HepG2 (cell line): ENCODE measurements around the gene DPAGT1. TPM values are rescaled to one million over a fixed set of nuclear protein-coding genes. Genes with fewer than 3 reads are reported as not detected.

ENCODE experiments used
- ATAC-seq: fragments of 200-7000 bp; cut with Tn5 transposase; 3 replicates; pipeline ENCODE4 v1.9.1; 2020; ENCODE audit warnings: mild to moderate bottlenecking, moderate library complexity
- BruUV-seq: library from RNA; stranded (reverse); fragments of 400-500 nt; replicated peaks from 2 replicates; lab custom pipeline; 2021; lab: Mats Ljungman, UMichigan
- CTCF ChIA-PET: fragments of 300-600 bp; formaldehyde crosslinking; extraction: SDS; loops from one replicate; lab custom pipeline; 2021; ENCODE audit warnings: low total read pairs, inconsistent platforms, low intra/inter-chr PET ratio; lab: Yijun Ruan, JAX
- POLR2A ChIA-PET: fragments of 350-600 bp; sonication (Branson Sonifier 250); formaldehyde crosslinking; loops from one replicate; lab custom pipeline; 2020; ENCODE audit warnings: antibody characterized with exemption, inconsistent platforms; lab: Yijun Ruan, JAX
- DNase-seq: peaks from one replicate; pipeline ENCODE4 v3.0.0-alpha.2; 2015; ENCODE audit warnings: low spot score
- FAIRE-seq: peaks from 3 replicates; lab custom pipeline; 2011; peaks lifted over from hg19 to GRCh38; lab: Jason Lieb, UNC
- H2AFZ ChIP-seq: one replicate; pipeline ENCODE4 v1.6.1; 2011; ENCODE audit warnings: low read length, inconsistent platforms
- H3K27ac ChIP-seq: fragments of 300-600 bp; 3 replicates; pipeline ENCODE4 v1.8.0; 2011; ENCODE audit warnings: mixed run types, mild to moderate bottlenecking, mixed read lengths, low read length, inconsistent platforms; ENCODE audit not compliant: insufficient read depth; ENCODE audit errors: extremely low read length
- H3K27me3 ChIP-seq, 2 experiments: fragments of 200-600 bp in 1 of 2; 2 replicates in 1 of 2; 3 replicates in 1 of 2; pipeline versions ENCODE4 v1.6.0 to v1.8.0; 2011; ENCODE audit warnings: low read length in 2 of 2, mild to moderate bottlenecking in 2 of 2, moderate library complexity in 2 of 2, inconsistent platforms in 1 of 2; ENCODE audit not compliant: insufficient read depth in 2 of 2, control insufficient read depth in 1 of 2
- H3K36me3 ChIP-seq, 2 experiments: fragments of 200-600 bp in 1 of 2; replicated peaks in 1 of 2; 2 replicates in 1 of 2; 3 replicates in 1 of 2; pipeline versions ENCODE4 v1.5.1 to v1.8.0; 2011; ENCODE audit warnings: low read length in 2 of 2, inconsistent platforms in 1 of 2; ENCODE audit not compliant: insufficient read depth in 2 of 2, control insufficient read depth in 1 of 2
- H3K4me1 ChIP-seq: 2 replicates; pipeline ENCODE4 v1.5.1; 2012; ENCODE audit warnings: low read length, inconsistent platforms; ENCODE audit not compliant: insufficient read depth
- H3K4me2 ChIP-seq: 2 replicates; pipeline ENCODE4 v1.6.0; 2011; ENCODE audit warnings: low read depth, low read length, inconsistent platforms
- H3K4me3 ChIP-seq, 3 experiments: fragments of 200-600 bp in 1 of 3; sonication (generic), shearing (Covaris generic) in 1 of 3; replicated peaks in 1 of 3; 2 replicates each; pipeline ENCODE4 v1.5.1; 2011 to 2016; ENCODE audit warnings: low read length in 3 of 3, inconsistent platforms in 2 of 3, low read depth in 2 of 3, mild to moderate bottlenecking in 2 of 3, control low read depth in 1 of 3, mixed read lengths in 1 of 3; ENCODE audit not compliant: insufficient read depth in 1 of 3
- H3K79me2 ChIP-seq: one replicate; pipeline ENCODE4 v1.6.1; 2011; ENCODE audit warnings: low read length, inconsistent platforms; ENCODE audit not compliant: insufficient read depth
- H3K9ac ChIP-seq: 2 replicates; pipeline ENCODE4 v1.6.0; 2011; ENCODE audit warnings: mild to moderate bottlenecking, low read depth, low read length, inconsistent platforms; ENCODE audit not compliant: insufficient read depth
- H3K9me3 ChIP-seq: 2 replicates; pipeline ENCODE4 v1.5.1; 2012; ENCODE audit warnings: mild to moderate bottlenecking, low read length
- H4K20me1 ChIP-seq: 2 replicates; pipeline ENCODE4 v1.6.0; 2011; ENCODE audit warnings: inconsistent platforms, mild to moderate bottlenecking, low read length, moderate library complexity; ENCODE audit not compliant: insufficient read depth
- GATAD2A ChIP-seq: IDR thresholded peaks from 2 replicates; pipeline ENCODE4 v1.6.1; 2016
- GTF2F1 ChIP-seq: fragments of 150-350 bp; IDR thresholded peaks from 2 replicates; pipeline ENCODE4 v1.6.1; 2014; ENCODE audit warnings: low read length
- PLRG1 ChIP-seq: fragments of 450-650 bp; conservative IDR thresholded peaks from 2 replicates; pipeline ENCODE4 v1.6.1; 2016
- RAD51 ChIP-seq: fragments of 450-650 bp; IDR thresholded peaks from 2 replicates; pipeline ENCODE4 v1.6.1; 2016; ENCODE audit warnings: borderline replicate concordance
- SAP130 ChIP-seq: IDR thresholded peaks from 2 replicates; pipeline ENCODE4 v1.6.1; 2016; ENCODE audit warnings: low read depth
- SNAPC2 ChIP-seq: sonication (generic); formaldehyde crosslinking; IDR thresholded peaks from 2 replicates; pipeline ENCODE4 v1.8.1; 2022; ENCODE audit warnings: mild to moderate bottlenecking, missing genetic modification reagents
- TP53 ChIP-seq: sonication (generic); formaldehyde crosslinking; conservative IDR thresholded peaks from 2 replicates; pipeline ENCODE4 v1.4.0; 2020; ENCODE audit warnings: missing genetic modification reagents
- ZBTB38 ChIP-seq: sonication (generic); formaldehyde crosslinking; IDR thresholded peaks from 2 replicates; pipeline ENCODE4 v1.5.1; 2020; ENCODE audit warnings: mild to moderate bottlenecking, missing genetic modification reagents
- ZNF335 ChIP-seq: sonication (generic); formaldehyde crosslinking; IDR thresholded peaks from 2 replicates; pipeline ENCODE4 v1.4.0; 2020; ENCODE audit warnings: missing genetic modification reagents
- ZNF501 ChIP-seq: sonication (generic); formaldehyde crosslinking; IDR thresholded peaks from 2 replicates; pipeline ENCODE4 v1.5.1; 2020; ENCODE audit warnings: mild to moderate bottlenecking, moderate library complexity, missing genetic modification reagents
- WGBS: methylation state at CpG from one replicate; pipeline ENCODE4 v1.1.6; 2017; ENCODE audit warnings: low lambda C conversion rate; 5-methylcytosine and 5-hydroxymethylcytosine counted together
- in situ Hi-C: cut with HindIII; loops from 2 replicates; pipeline ENCODE4 v1.10.0; 2017; ENCODE audit warnings: low pct_unique_long_range_greater_than_20kb; ENCODE audit not compliant: extremely low pct_ligation_motif_present
- intact Hi-C: fragments of 100-400 bp; cut with micrococcal nuclease; formaldehyde crosslinking; loops from one replicate; pipeline ENCODE4 v1.10.0; 2022; ENCODE audit not compliant: unreplicated experiment
- polyA plus RNA-seq, 8 experiments: library from polyadenylated mRNA; depleted of rRNA in 3 of 8; stranded (reverse) in 7 of 8; unstranded in 1 of 8; fragments of >200 nt; fragmentation: Illumina TruSeq in 4 of 8; extraction: Trizol in 4 of 8; gene quantifications; 2 replicates each; pipeline versions ENCODE4 v1.2.1 to v1.2.3, GENCODE V29; 2011 to 2016; ENCODE audit warnings: low read depth in 4 of 8, missing spikeins in 1 of 8, mixed read lengths in 1 of 8; ENCODE audit not compliant: insufficient read depth in 1 of 8
- total RNA-seq, 5 experiments: library from RNA; depleted of rRNA; stranded (reverse); fragments of >200 nt; fragmentation: Illumina TruSeq; extraction: Trizol; gene quantifications; 2 replicates each; pipeline ENCODE4 v1.2.3, GENCODE V29; 2016; ENCODE audit warnings: low read depth in 1 of 5
- TF ChIP-seq, protein P1 (sequence below): IDR thresholded peaks from 2 replicates; pipeline ENCODE4 v1.6.1; 2012; ENCODE audit warnings: low read depth, low read length, improper control_type of control experiment
- TF ChIP-seq, protein P2 (sequence below): sonication (generic); formaldehyde crosslinking; IDR thresholded peaks from 2 replicates; pipeline ENCODE4 v1.8.1; 2023; ENCODE audit warnings: mild to moderate bottlenecking, moderate library complexity, missing genetic modification reagents

DPAGT1 gene
- total and polyA plus RNA-seq, 2 of the 13 experiments (the other 11 are each of a cell fraction or from before 2014, with no cell fraction given), result 37.6 to 70.7 TPM

DNA sequence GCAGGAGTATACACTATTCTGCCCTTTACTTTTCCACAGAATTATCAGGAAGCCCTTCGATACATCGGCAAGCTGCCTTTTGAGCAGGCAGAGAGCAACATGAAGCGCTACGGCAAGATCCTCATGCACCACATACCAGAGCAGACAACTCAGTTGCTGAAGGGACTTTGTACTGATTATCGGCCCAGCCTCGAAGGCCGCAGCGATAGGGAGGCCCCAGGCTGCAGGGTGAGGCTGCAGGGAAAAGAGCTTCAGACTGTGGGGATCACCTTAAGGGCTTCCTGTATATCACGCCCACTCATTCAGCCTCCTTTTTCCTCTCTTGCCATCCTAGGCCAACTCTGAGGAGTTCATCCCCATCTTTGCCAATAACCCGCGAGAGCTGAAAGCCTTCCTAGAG lies 23.8 kb downstream of the DPAGT1 start:
- intact Hi-C loops, result no loop called here
- 96% methylated on average over 11 of the region's 11 CpGs for WGBS
- H3K4me3 ChIP-seq, result no peak overlapping the region
- no TSS peak for BruUV-seq
- peaks cover 29 to 67% of the 10 kb centered on the region in 2 experiments for H3K36me3 ChIP-seq
- H3K9me3 ChIP-seq, result no peaks in the 10 kb centered on the region
- in situ Hi-C loops, result no loop called here
- TF ChIP-seq SNAPC2 (no peak), SAP130 (CRISPR knock-in tag) (no peak), ZBTB38 (no peak), PLRG1 (no peak), RAD51 (no peak), ZNF335 (CRISPR knock-in tag) (no peak), GTF2F1 (no peak), TP53 (CRISPR knock-in tag) (no peak), GATAD2A (CRISPR knock-in tag) (no peak), ZNF501 (CRISPR knock-in tag) (no peak)
- TF ChIP-seq, protein P1, sequence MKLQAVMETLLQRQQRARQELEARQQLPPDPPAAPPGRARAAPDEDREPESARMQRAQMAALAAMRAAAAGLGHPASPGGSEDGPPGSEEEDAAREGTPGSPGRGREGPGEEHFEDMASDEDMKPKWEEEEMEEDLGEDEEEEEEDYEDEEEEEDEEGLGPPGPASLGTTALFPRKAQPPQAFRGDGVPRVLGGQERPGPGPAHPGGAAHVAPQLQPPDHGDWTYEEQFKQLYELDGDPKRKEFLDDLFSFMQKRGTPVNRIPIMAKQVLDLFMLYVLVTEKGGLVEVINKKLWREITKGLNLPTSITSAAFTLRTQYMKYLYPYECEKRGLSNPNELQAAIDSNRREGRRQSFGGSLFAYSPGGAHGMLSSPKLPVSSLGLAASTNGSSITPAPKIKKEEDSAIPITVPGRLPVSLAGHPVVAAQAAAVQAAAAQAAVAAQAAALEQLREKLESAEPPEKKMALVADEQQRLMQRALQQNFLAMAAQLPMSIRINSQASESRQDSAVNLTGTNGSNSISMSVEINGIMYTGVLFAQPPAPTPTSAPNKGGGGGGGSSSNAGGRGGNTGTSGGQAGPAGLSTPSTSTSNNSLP, result no peak
- TF ChIP-seq, protein P2, sequence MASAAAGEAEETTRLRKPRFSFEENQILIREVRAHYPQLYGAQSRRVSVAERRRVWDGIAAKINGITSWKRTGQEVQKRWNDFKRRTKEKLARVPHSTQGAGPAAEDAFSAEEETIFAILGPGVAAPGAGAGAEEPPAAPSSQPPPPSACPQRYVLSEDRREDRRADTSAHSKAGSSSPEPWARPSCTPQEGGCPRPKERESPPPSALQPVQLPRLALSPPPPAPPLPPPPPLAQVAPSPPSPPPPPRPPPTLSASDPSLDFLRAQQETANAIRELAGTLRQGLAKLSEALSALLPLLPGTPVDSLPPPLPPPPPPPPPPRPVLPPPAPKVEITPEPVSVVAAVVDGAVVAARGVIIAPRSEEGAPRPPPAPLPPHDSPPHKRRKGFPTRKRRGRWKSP, result no peak
- TF ChIP-seq, all 625 proteins: peak for 0
- Histone ChIP-seq H2AFZ (no peak overlapping the region), H3K79me2 (no peaks in the 10 kb centered on the region), H3K27ac (no peak overlapping the region), H3K27me3 (no peaks in the 10 kb centered on the region), H3K4me2 (no peak overlapping the region), H3K4me1 (no peaks in the 10 kb centered on the region), H4K20me1 (no peaks in the 10 kb centered on the region), H3K9ac (no peak overlapping the region)
- no peak for DNase-seq
- POLR2A ChIA-PET, result interaction anchor here (1.3 to 2.4 kb wide), 2 partner anchors 10 to 17 kb away, joined by 3 to 9 read pairs; partner anchors contain the start of gene VPS11
- CTCF ChIA-PET, result no interaction called here
- FAIRE-seq, result no peak
- no peak for ATAC-seq
